ENCODE results near the gene UFM1.

The UFM1 gene

DNA sequence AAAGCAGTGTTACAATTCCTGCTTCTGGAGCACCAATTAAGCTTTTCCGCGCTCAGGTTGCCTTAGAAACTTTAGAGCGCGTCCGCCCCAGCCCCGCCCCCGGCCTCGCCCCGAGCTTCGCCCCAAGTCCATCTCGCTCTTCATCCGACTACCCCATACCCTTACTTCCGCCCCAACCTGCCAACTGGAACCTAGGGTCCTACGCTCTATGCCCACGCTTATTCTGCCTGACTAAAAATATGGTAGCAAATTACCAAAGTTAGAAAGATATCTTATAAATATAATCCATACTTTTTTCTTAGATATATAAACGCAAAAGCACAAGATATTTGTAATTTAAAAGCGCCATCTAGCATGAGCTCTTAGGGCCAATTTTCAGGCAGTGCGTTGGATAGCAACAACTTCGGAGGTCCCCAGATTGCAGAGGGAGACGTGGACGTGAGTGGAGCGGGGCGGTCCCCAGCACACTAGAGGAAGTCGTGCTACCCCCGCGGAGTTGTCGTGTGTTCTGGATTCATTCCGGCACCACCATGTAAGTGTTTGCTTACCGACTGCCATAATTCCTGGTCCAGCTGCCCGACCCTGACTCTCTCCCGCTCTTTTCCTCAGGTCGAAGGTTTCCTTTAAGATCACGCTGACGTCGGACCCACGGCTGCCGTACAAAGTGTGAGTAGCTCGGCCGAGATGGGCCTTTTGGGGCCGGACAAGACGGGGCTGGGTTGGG, at the start of gene UFM1:
Gene UFM1 (plus strand): TSS at position 462 of the 724 bp plus-strand sequence. CDS start 69 bp downstream, at position 531.
- Histone ChIP-seq H3K9me2 (ENCODE audit: low read depth, low read length) (no peaks in the 10 kb centered on the region), H4K20me1 (ENCODE audit: insufficient read depth, low read length) (no peaks in the 10 kb centered on the region), H3K27me3 (ENCODE audit: insufficient read depth, low read length) (no peaks in the 10 kb centered on the region), H3K4me3 (ENCODE audit: low read depth, low read length, poor library complexity, severe bottlenecking) (peak within 1 kb of the TSS; percentile 100), H3K4me2 (ENCODE audit: low read length) (peak within 1 kb of the TSS; percentile 93), H3K27ac (ENCODE audit: low read depth, low read length, poor library complexity, severe bottlenecking) (peak within 1 kb of the TSS; percentile 44), H3K36me3 (ENCODE audit: insufficient read depth, low read length) (peaks cover 28% of the 10 kb centered on the region), H3K9me3 (ENCODE audit: low read length) (no peaks in the 10 kb centered on the region), H3K79me2 (ENCODE audit: insufficient read depth, low read length) (peaks cover 20% of the 10 kb centered on the region), H3K9ac (ENCODE audit: low read length) (peak within 1 kb of the TSS; percentile 98), H3F3A (ENCODE audit: insufficient read depth, low read length) (no peaks in the 10 kb centered on the region), H3K4me1 (ENCODE audit: insufficient read depth, low read length, severe bottlenecking) (peaks cover 23% of the 10 kb centered on the region), H2AFZ (ENCODE audit: low read length) (peak within 1 kb of the TSS; percentile 90)
- TF ChIP-seq, protein P1, sequence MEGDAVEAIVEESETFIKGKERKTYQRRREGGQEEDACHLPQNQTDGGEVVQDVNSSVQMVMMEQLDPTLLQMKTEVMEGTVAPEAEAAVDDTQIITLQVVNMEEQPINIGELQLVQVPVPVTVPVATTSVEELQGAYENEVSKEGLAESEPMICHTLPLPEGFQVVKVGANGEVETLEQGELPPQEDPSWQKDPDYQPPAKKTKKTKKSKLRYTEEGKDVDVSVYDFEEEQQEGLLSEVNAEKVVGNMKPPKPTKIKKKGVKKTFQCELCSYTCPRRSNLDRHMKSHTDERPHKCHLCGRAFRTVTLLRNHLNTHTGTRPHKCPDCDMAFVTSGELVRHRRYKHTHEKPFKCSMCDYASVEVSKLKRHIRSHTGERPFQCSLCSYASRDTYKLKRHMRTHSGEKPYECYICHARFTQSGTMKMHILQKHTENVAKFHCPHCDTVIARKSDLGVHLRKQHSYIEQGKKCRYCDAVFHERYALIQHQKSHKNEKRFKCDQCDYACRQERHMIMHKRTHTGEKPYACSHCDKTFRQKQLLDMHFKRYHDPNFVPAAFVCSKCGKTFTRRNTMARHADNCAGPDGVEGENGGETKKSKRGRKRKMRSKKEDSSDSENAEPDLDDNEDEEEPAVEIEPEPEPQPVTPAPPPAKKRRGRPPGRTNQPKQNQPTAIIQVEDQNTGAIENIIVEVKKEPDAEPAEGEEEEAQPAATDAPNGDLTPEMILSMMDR (IDR thresholded peaks at IDR 0.05; ENCODE audit: low read length) = no peak
- no peak for TF ChIP-seq EZH2 (IDR thresholded peaks at IDR 0.05; ENCODE audit: borderline replicate concordance, low read length)

DNA sequence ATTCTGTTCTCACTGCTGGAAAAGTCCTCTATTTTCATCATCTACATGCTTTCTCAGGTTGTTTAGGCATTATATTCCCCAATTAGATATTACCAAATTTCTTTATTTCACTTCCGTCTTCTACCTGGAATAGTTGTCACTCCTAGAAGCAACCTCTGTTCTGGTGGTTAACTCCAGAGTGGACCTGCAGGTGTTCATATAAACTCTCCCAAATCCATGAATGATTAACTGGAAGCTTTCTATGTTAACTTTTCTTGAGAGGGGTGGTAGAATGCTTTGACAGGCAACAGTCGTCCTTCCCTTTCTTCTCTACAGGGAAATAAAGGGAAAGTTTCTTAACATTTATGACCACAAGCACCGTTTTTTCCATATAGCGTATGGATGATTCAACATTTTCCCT, 48.4 kb upstream of the UFM1 start:
- Histone ChIP-seq H3K36me3 (ENCODE audit: insufficient read depth, low read length) (no peaks in the 10 kb centered on the region), H3F3A (ENCODE audit: insufficient read depth, low read length) (no peaks in the 10 kb centered on the region), H3K27ac (ENCODE audit: low read depth, low read length, poor library complexity, severe bottlenecking) (no peak overlapping the region), H3K9me3 (ENCODE audit: low read length) (no peaks in the 10 kb centered on the region), H3K9me2 (ENCODE audit: low read depth, low read length) (no peaks in the 10 kb centered on the region), H3K27me3 (ENCODE audit: insufficient read depth, low read length) (no peaks in the 10 kb centered on the region), H2AFZ (ENCODE audit: low read length) (no peak overlapping the region), H4K20me1 (ENCODE audit: insufficient read depth, low read length) (no peaks in the 10 kb centered on the region), H3K4me1 (ENCODE audit: insufficient read depth, low read length, severe bottlenecking) (no peaks in the 10 kb centered on the region), H3K9ac (ENCODE audit: low read length) (no peak overlapping the region), H3K4me3 (ENCODE audit: low read depth, low read length, poor library complexity, severe bottlenecking) (no peak overlapping the region), H3K79me2 (ENCODE audit: insufficient read depth, low read length) (no peaks in the 10 kb centered on the region), H3K4me2 (ENCODE audit: low read length) (no peak overlapping the region)
- TF ChIP-seq, protein P1 (IDR thresholded peaks at IDR 0.05; ENCODE audit: low read length) = no peak
- TF ChIP-seq EZH2 (IDR thresholded peaks at IDR 0.05; ENCODE audit: borderline replicate concordance, low read length) = no peak

DNA sequence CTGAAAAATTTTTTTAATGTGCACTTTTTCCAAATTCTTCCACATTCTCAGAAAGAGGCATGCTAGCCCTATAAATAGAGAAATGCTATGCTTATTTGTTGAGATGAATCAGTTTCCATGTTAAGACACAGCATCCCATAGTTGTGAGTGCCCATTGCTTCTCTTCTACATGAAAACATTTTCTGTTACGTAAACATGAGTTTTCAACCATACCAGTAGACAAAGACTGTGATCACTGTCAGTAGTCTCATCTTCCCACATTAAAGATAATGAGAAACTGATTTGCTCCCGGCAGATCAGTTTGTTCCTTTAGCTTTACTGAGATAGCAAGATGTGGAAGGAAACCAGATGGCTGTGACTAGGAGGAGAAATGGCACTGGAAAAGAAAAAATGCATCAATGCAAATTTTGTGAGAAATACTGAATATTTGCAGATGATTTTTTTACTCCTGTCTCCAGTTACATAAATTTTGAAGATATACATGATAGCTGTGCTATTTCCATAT, 45.8 kb upstream of the UFM1 start:
- Histone ChIP-seq H3K4me2 (ENCODE audit: low read length) (no peak overlapping the region), H3K4me3 (ENCODE audit: low read depth, low read length, poor library complexity, severe bottlenecking) (no peak overlapping the region), H3K27me3 (ENCODE audit: insufficient read depth, low read length) (no peaks in the 10 kb centered on the region), H3K4me1 (ENCODE audit: insufficient read depth, low read length, severe bottlenecking) (no peaks in the 10 kb centered on the region), H3F3A (ENCODE audit: insufficient read depth, low read length) (no peaks in the 10 kb centered on the region), H3K79me2 (ENCODE audit: insufficient read depth, low read length) (no peaks in the 10 kb centered on the region), H3K9me3 (ENCODE audit: low read length) (no peaks in the 10 kb centered on the region), H4K20me1 (ENCODE audit: insufficient read depth, low read length) (no peaks in the 10 kb centered on the region), H2AFZ (ENCODE audit: low read length) (no peak overlapping the region), H3K27ac (ENCODE audit: low read depth, low read length, poor library complexity, severe bottlenecking) (no peak overlapping the region), H3K9ac (ENCODE audit: low read length) (no peak overlapping the region), H3K9me2 (ENCODE audit: low read depth, low read length) (no peaks in the 10 kb centered on the region), H3K36me3 (ENCODE audit: insufficient read depth, low read length) (no peaks in the 10 kb centered on the region)
- no peak for TF ChIP-seq EZH2 (IDR thresholded peaks at IDR 0.05; ENCODE audit: borderline replicate concordance, low read length)
- TF ChIP-seq, protein P1 (IDR thresholded peaks at IDR 0.05; ENCODE audit: low read length) = no peak

All from OCI-LY1 (cell line).